ENCODE measurements around the gene ANXA11. TPM values are rescaled to one million over a fixed set of nuclear protein-coding genes. Genes with fewer than 3 reads are reported as not detected.
"Not testable (repeated sequence)": the region's sequence is repeated elsewhere in the genome, so short reads cannot be mapped to it uniquely, and the experiment has no call there.

ANXA11 gene
- total RNA-seq, 1 donor from 2014 or later: 306 TPM

GRCh38 chr10:80202934-80203834 lies 2.2 kb downstream of the ANXA11 start:
- peak overlapping the region; percentile 71 for H3K4me3 ChIP-seq
- DNase-seq (peak; percentile 67), ATAC-seq (peak; percentile 25 to 49)
- no peaks in the 10 kb centered on the region for H3K36me3 ChIP-seq
- intact Hi-C loops (cut with DNase I): loop anchor here (10.0 kb wide), 1 partner anchor 58 kb away; no protein-coding TSS in a partner anchor
- TF ChIP-seq, protein P1, sequence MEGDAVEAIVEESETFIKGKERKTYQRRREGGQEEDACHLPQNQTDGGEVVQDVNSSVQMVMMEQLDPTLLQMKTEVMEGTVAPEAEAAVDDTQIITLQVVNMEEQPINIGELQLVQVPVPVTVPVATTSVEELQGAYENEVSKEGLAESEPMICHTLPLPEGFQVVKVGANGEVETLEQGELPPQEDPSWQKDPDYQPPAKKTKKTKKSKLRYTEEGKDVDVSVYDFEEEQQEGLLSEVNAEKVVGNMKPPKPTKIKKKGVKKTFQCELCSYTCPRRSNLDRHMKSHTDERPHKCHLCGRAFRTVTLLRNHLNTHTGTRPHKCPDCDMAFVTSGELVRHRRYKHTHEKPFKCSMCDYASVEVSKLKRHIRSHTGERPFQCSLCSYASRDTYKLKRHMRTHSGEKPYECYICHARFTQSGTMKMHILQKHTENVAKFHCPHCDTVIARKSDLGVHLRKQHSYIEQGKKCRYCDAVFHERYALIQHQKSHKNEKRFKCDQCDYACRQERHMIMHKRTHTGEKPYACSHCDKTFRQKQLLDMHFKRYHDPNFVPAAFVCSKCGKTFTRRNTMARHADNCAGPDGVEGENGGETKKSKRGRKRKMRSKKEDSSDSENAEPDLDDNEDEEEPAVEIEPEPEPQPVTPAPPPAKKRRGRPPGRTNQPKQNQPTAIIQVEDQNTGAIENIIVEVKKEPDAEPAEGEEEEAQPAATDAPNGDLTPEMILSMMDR (IDR thresholded peaks at IDR 0.05): peak; percentile 29
- H3K4me1 ChIP-seq: peaks cover 74% of the 10 kb centered on the region
- peak overlapping the region; percentile 99 for H3K27ac ChIP-seq
- no peaks in the 10 kb centered on the region for H3K27me3 ChIP-seq (ENCODE audit: low read depth)
- no peaks in the 10 kb centered on the region for H3K9me3 ChIP-seq

DNA sequence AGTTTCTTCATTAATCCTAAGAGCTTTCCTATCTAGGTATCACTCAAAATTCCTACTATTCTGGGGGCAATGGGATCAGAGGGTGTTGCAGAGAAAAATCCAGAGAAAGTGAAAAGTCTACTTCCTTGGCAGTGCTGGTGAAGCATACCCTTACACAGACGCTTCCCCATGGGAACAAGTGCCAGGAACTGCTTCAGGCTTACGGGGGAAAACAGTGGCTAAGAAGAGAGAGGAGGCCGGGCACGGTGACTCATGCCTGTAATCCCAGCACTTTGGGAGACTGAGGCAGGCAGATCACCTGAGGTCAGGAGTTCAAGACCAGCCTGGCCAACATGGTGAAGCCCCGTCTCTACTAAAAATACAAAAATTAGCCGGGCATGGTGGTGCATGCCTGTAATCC lies 2.8 kb downstream of the ANXA11 start:
- intact Hi-C loops (cut with DNase I): loop anchor here (10.0 kb wide), 1 partner anchor 58 kb away; no protein-coding TSS in a partner anchor

GRCh38 chr10:80201608-80202141 lies 3.7 kb downstream of the ANXA11 start:
- no peaks in the 10 kb centered on the region for H3K9me3 ChIP-seq
- peaks cover 87% of the 10 kb centered on the region for H3K4me1 ChIP-seq
- no peak overlapping the region for H3K4me3 ChIP-seq
- intact Hi-C loops (cut with DNase I): loop anchor here (10.0 kb wide), 1 partner anchor 57 kb away; no protein-coding TSS in a partner anchor
- peak; percentile 70 for DNase-seq
- no peaks in the 10 kb centered on the region for H3K36me3 ChIP-seq
- H3K27me3 ChIP-seq (ENCODE audit: low read depth): no peaks in the 10 kb centered on the region
- TF ChIP-seq, protein P1 (IDR thresholded peaks at IDR 0.05): no peak
- ATAC-seq: no peak
- H3K27ac ChIP-seq: peak overlapping the region; percentile 99

More for the DNA sequence above, 2.8 kb downstream of the ANXA11 start:
- H3K27me3 ChIP-seq (ENCODE audit: low read depth); H3K36me3 ChIP-seq; H3K9me3 ChIP-seq; ATAC-seq; DNase-seq: not testable (repeated sequence)
- H3K4me1 ChIP-seq: peaks cover 80% of the 10 kb centered on the region
- H3K27ac ChIP-seq: peak overlapping the region; percentile 99
- peak overlapping the region; percentile 71 for H3K4me3 ChIP-seq

- H3K27ac ChIP-seq: peak overlapping the region; percentile 99
- intact Hi-C loops (cut with DNase I): loop anchor here (10.0 kb wide), 1 partner anchor 56 kb away; no protein-coding TSS in a partner anchor
- ATAC-seq (no peak), DNase-seq (no peak)
- H3K36me3 ChIP-seq: no peaks in the 10 kb centered on the region
- no peaks in the 10 kb centered on the region for H3K9me3 ChIP-seq
- TF ChIP-seq, protein P1 (IDR thresholded peaks at IDR 0.05): no peak
- no peaks in the 10 kb centered on the region for H3K27me3 ChIP-seq (ENCODE audit: low read depth)
- H3K4me3 ChIP-seq: no peak overlapping the region
- H3K4me1 ChIP-seq: peaks cover 87% of the 10 kb centered on the region
These were observed 4.7 kb downstream of the ANXA11 start for GRCh38 chr10:80200687-80201086.

- H3K9me3 ChIP-seq: no peaks in the 10 kb centered on the region
- H3K36me3 ChIP-seq: no peaks in the 10 kb centered on the region
- DNase-seq (no peak), ATAC-seq (no peak)
- peak overlapping the region; percentile 4 for H3K4me3 ChIP-seq
- H3K27ac ChIP-seq: peak overlapping the region; percentile 99
- H3K27me3 ChIP-seq (ENCODE audit: low read depth): no peaks in the 10 kb centered on the region
- TF ChIP-seq, protein P1 (IDR thresholded peaks at IDR 0.05): no peak
- H3K4me1 ChIP-seq: peaks cover 90% of the 10 kb centered on the region
- intact Hi-C loops (cut with DNase I): loop anchor here (10.0 kb wide), 1 partner anchor 55 kb away; no protein-coding TSS in a partner anchor
These were observed 5.1 kb downstream of the ANXA11 start for GRCh38 chr10:80200259-80200658.
